ENCODE data around the gene EPHA1.

The EPHA1 gene

GRCh38 chr7:143362131-143363015, 46.3 kb downstream of the EPHA1 start, which contains the start of gene FAM131B (continued):
- TF ChIP-seq ZSCAN16 (tag by site-specific recombination; IDR thresholded peaks at IDR 0.05) (no peak), SCRT1 (tag by site-specific recombination; IDR thresholded peaks at IDR 0.05; ENCODE audit: borderline replicate concordance) (no peak), REST (tag by site-specific recombination; IDR thresholded peaks at IDR 0.05) (no peak), ZNF146 (tag by site-specific recombination; IDR thresholded peaks at IDR 0.05) (peak; percentile 48; the same call in 1 of the 2 replicates), ZNF623 (tag by site-specific recombination; IDR thresholded peaks at IDR 0.05) (no peak), TCF7L2 (IDR thresholded peaks at IDR 0.05; ENCODE audit: borderline replicate concordance, low read depth, low read length) (no peak), ATF2 (tag by site-specific recombination; IDR thresholded peaks at IDR 0.05; ENCODE audit: low read depth) (no peak), ZNF18 (tag by site-specific recombination; IDR thresholded peaks at IDR 0.05) (no peak), GLIS1 (tag by site-specific recombination; IDR thresholded peaks at IDR 0.05) (peak; percentile 77), ZNF433 (tag by site-specific recombination; IDR thresholded peaks at IDR 0.05; ENCODE audit: low read depth) (no peak), ZNF169 (tag by site-specific recombination; IDR thresholded peaks at IDR 0.05) (no peak), KLF9 (tag by site-specific recombination; IDR thresholded peaks at IDR 0.05; ENCODE audit: low read depth) (peak; percentile 48), SP3 (tag by site-specific recombination; IDR thresholded peaks at IDR 0.05) (no peak), WT1 (tag by site-specific recombination; IDR thresholded peaks at IDR 0.05) (no peak), ZNF362 (tag by site-specific recombination; IDR thresholded peaks at IDR 0.05) (no peak), ZNF138 (tag by site-specific recombination; IDR thresholded peaks at IDR 0.05; ENCODE audit: borderline replicate concordance) (no peak), ZNF776 (tag by site-specific recombination; IDR thresholded peaks at IDR 0.05; ENCODE audit: borderline replicate concordance) (no peak), ZNF10 (tag by site-specific recombination; IDR thresholded peaks at IDR 0.05) (no peak), ZXDB (tag by site-specific recombination; IDR thresholded peaks at IDR 0.05) (no peak), ZSCAN5A (tag by site-specific recombination; IDR thresholded peaks at IDR 0.05) (0 out of 2 replicates have a peak, but pooled peaks have one; percentile 44), IKZF3 (tag by site-specific recombination; IDR thresholded peaks at IDR 0.05) (no peak), ZBTB20 (tag by site-specific recombination; IDR thresholded peaks at IDR 0.05) (peak; percentile 73), ZNF202 (tag by site-specific recombination; IDR thresholded peaks at IDR 0.05; ENCODE audit: borderline replicate concordance) (no peak; the same call in 1 of the 2 replicates), ZNF114 (tag by site-specific recombination; IDR thresholded peaks at IDR 0.05) (no peak)
- TF ChIP-seq, protein P1, sequence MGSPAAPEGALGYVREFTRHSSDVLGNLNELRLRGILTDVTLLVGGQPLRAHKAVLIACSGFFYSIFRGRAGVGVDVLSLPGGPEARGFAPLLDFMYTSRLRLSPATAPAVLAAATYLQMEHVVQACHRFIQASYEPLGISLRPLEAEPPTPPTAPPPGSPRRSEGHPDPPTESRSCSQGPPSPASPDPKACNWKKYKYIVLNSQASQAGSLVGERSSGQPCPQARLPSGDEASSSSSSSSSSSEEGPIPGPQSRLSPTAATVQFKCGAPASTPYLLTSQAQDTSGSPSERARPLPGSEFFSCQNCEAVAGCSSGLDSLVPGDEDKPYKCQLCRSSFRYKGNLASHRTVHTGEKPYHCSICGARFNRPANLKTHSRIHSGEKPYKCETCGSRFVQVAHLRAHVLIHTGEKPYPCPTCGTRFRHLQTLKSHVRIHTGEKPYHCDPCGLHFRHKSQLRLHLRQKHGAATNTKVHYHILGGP (tag by site-specific recombination; IDR thresholded peaks at IDR 0.05), result no peak
- TF ChIP-seq, protein P2, sequence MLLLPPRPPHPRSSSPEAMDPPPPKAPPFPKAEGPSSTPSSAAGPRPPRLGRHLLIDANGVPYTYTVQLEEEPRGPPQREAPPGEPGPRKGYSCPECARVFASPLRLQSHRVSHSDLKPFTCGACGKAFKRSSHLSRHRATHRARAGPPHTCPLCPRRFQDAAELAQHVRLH (tag by site-specific recombination; IDR thresholded peaks at IDR 0.05), result no peak
- TF ChIP-seq, protein P3, sequence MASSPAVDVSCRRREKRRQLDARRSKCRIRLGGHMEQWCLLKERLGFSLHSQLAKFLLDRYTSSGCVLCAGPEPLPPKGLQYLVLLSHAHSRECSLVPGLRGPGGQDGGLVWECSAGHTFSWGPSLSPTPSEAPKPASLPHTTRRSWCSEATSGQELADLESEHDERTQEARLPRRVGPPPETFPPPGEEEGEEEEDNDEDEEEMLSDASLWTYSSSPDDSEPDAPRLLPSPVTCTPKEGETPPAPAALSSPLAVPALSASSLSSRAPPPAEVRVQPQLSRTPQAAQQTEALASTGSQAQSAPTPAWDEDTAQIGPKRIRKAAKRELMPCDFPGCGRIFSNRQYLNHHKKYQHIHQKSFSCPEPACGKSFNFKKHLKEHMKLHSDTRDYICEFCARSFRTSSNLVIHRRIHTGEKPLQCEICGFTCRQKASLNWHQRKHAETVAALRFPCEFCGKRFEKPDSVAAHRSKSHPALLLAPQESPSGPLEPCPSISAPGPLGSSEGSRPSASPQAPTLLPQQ (tag by site-specific recombination; IDR thresholded peaks at IDR 0.05), result 0 out of 2 replicates have a peak, but pooled peaks have one; percentile 40

Data from HEK293 (cell line).